Esophagus squamous epithelium (tissue), 5 donors: ENCODE data around the gene RABGGTA. TPM values are rescaled to one million over a fixed set of nuclear protein-coding genes. Genes with fewer than 3 reads are reported as not detected.

Source experiments
- DNase-seq: peaks from one replicate; lab custom pipeline; 2025; lab: John Stamatoyannopoulos, UW
- H3K27ac ChIP-seq, 4 donors: fragments of 200-600 bp; sonication (generic); one replicate each; pipeline ENCODE4 v1.5.1; 2016 to 2019; ENCODE audit warnings: mild to moderate bottlenecking in 1 of 4
- H3K27me3 ChIP-seq, 4 donors: fragments of 200-600 bp; sonication (generic); 1 replicate in 3 of 4; 2 replicates in 1 of 4; pipeline versions ENCODE4 v1.5.1 to v1.6.0; 2017 to 2021; ENCODE audit warnings: antibody characterized with exemption in 1 of 4
- H3K36me3 ChIP-seq, 3 donors: fragments of 200-600 bp; sonication (generic); one replicate each; pipeline ENCODE4 v1.5.1; 2016 to 2019
- H3K4me1 ChIP-seq, 3 donors: fragments of 200-600 bp; sonication (generic); one replicate each; pipeline ENCODE4 v1.5.1; 2017 to 2019
- H3K4me3 ChIP-seq, 4 donors: fragments of 200-600 bp; sonication (generic); 1 replicate in 3 of 4; 2 replicates in 1 of 4; pipeline ENCODE4 v1.5.1; 2016 to 2019; ENCODE audit warnings: mild to moderate bottlenecking in 2 of 4, moderate library complexity in 1 of 4
- H3K9me3 ChIP-seq, 3 donors: fragments of 200-600 bp; sonication (generic); one replicate each; pipeline ENCODE4 v1.5.1; 2016 to 2019
- CTCF ChIP-seq, 6 experiments: fragments of 450-650 bp in 4 of 6; fragments of 200-600 bp in 2 of 6; sonication (generic) in 2 of 6; IDR thresholded peaks; one replicate each; pipeline ENCODE4 v1.5.1; 2016 to 2019; ENCODE audit warnings: antibody characterized with exemption in 6 of 6, mild to moderate bottlenecking in 4 of 6, moderate library complexity in 4 of 6
- POLR2A ChIP-seq, 4 donors: fragments of 450-650 bp; IDR thresholded peaks; one replicate each; pipeline ENCODE4 v1.6.1; 2017; ENCODE audit warnings: antibody characterized with exemption in 4 of 4, mild to moderate bottlenecking in 4 of 4, moderate library complexity in 3 of 4
- WGBS, 2 donors: methylation state at CpG; one replicate each; pipeline ENCODE4 v1.1.5; 2018; 5-methylcytosine and 5-hydroxymethylcytosine counted together
- intact Hi-C: fragments of 100-400 bp; cut with DNase I; formaldehyde crosslinking; loops from one replicate; pipeline ENCODE4 v1.15.0; 2022
- total RNA-seq, 4 donors: library from RNA; depleted of rRNA; stranded (reverse); fragments of >200 nt; gene quantifications; one replicate each; pipeline ENCODE4 v1.1.0, GENCODE V29; 2016
- donor health status: DM: yes; HTN: yes; CAD: no.

Gene RABGGTA
- total RNA-seq: 100 to 1,000 TPM in 2 of 4 donors, 10 to 100 TPM in 2; 68.9 to 171 (median 108) TPM

GRCh38 chr14:24271134-24271833 lies at the start of gene RABGGTA:
TSS of gene RABGGTA (minus strand) at chr14:24271597. CDS start at chr14:24271115, 482 bp downstream.
- intact Hi-C loops: no loop called here
- H3K9me3 ChIP-seq: no peaks in the 10 kb centered on the region
- peak; percentile 51 for DNase-seq
- H3K27ac ChIP-seq: peak within 1 kb of the TSS; percentile 95 to 100 (median 98)
- H3K4me1 ChIP-seq: peaks cover 8 to 92% (median 25%) of the 10 kb centered on the region in 3 donors
- 12 to 17% methylated on average over 2 of the region's 61 CpGs for WGBS, 2 donors
- H3K27me3 ChIP-seq: no peaks in the 10 kb centered on the region
- peak within 1 kb of the TSS; percentile 65 to 97 (median 89) for H3K4me3 ChIP-seq
- TF ChIP-seq POLR2A (IDR thresholded peaks at IDR 0.05) (peak in 3 of 4 donors; percentile 63 to 87 (median 77)), CTCF (IDR thresholded peaks at IDR 0.05) (peak; percentile 59 to 84 (median 78))
- peaks cover 15 to 40% (median 19%) of the 10 kb centered on the region in 3 donors for H3K36me3 ChIP-seq

GRCh38 chr14:24317141-24317928 lies 45.9 kb upstream of the RABGGTA start:
- DNase-seq: no peak
- TF ChIP-seq POLR2A (IDR thresholded peaks at IDR 0.05): no peak
- TF ChIP-seq CTCF (IDR thresholded peaks at IDR 0.05): no peak
- WGBS, 2 donors: 67 to 74% methylated on average over 3 of the region's 3 CpGs
- no peaks in the 10 kb centered on the region for H3K36me3 ChIP-seq
- intact Hi-C loops: no loop called here
- H3K27ac ChIP-seq: peak overlapping the region; percentile 86 to 97 (median 93)
- peaks cover 0 to 27% (median 0%) of the 10 kb centered on the region in 4 donors for H3K27me3 ChIP-seq
- H3K4me1 ChIP-seq: peaks cover 42 to 55% (median 53%) of the 10 kb centered on the region in 3 donors
- H3K9me3 ChIP-seq: no peaks in the 10 kb centered on the region
- H3K4me3 ChIP-seq: no peak overlapping the region

- DNase-seq: no peak
- Histone ChIP-seq H3K27ac (peak overlapping the region; percentile 86 to 97 (median 93)), H3K4me3 (peak overlapping the region in 2 of 4 donors; percentile 4 to 32), H3K4me1 (peaks cover 49 to 63% (median 59%) of the 10 kb centered on the region in 3 donors), H3K9me3 (no peaks in the 10 kb centered on the region), H3K27me3 (peaks cover 0 to 27% (median 0%) of the 10 kb centered on the region in 4 donors), H3K36me3 (no peaks in the 10 kb centered on the region)
- no peak for TF ChIP-seq CTCF (IDR thresholded peaks at IDR 0.05)
- WGBS, 2 donors: 36% methylated on average over 3 of the region's 18 CpGs; no CpG with 5 or more reads in 1 of the 2 donors
- intact Hi-C loops: no loop called here
Measured at GRCh38 chr14:24316597-24316950, 45.2 kb upstream of the RABGGTA start.

- peaks cover 0 to 27% (median 0%) of the 10 kb centered on the region in 4 donors for H3K27me3 ChIP-seq
- no peaks in the 10 kb centered on the region for H3K36me3 ChIP-seq
- peaks cover 52 to 68% (median 63%) of the 10 kb centered on the region in 3 donors for H3K4me1 ChIP-seq
- intact Hi-C loops: no loop called here
- H3K9me3 ChIP-seq: no peaks in the 10 kb centered on the region
- H3K4me3 ChIP-seq: peak overlapping the region in 2 of 4 donors; percentile 4 to 32
- WGBS, 2 donors: 48 to 84% methylated on average over 6 to 19 of the region's 70 CpGs
- H3K27ac ChIP-seq: peak overlapping the region; percentile 86 to 97 (median 93)
- TF ChIP-seq CTCF (IDR thresholded peaks at IDR 0.05) (peak in 3 of 6 experiments; percentile 5 to 30 (median 17)), POLR2A (IDR thresholded peaks at IDR 0.05) (no peak)
- no peak for DNase-seq
Measured at GRCh38 chr14:24315807-24316596, 44.6 kb upstream of the RABGGTA start.
